Upper lobe of left lung (tissue), 4 donors: ENCODE measurements around the gene NECTIN4.
"Not testable (repeated sequence)": the region's sequence is repeated elsewhere in the genome, so short reads cannot be mapped to it uniquely, and the experiment has no call there.

Experiments
- POLR2A ChIP-seq, 4 donors: fragments of 450-650 bp; IDR thresholded peaks; one replicate each; pipeline ENCODE4 v1.5.1; 2016 to 2017; ENCODE audit warnings: antibody characterized with exemption in 4 of 4, mild to moderate bottlenecking in 2 of 4
- POLR2AphosphoS5 ChIP-seq, 2 donors: sonication (generic); formaldehyde crosslinking; IDR thresholded peaks; one replicate each; pipeline ENCODE4 v1.5.1; 2017; ENCODE audit warnings: antibody characterized with exemption in 2 of 2
- TF ChIP-seq, protein P1 (sequence below), 6 experiments: fragments of 450-650 bp in 4 of 6; fragments of 200-600 bp in 2 of 6; sonication (generic) in 2 of 6; IDR thresholded peaks; one replicate each; pipeline ENCODE4 v1.5.1; 2016 to 2019; ENCODE audit warnings: antibody characterized with exemption in 6 of 6

DNA sequence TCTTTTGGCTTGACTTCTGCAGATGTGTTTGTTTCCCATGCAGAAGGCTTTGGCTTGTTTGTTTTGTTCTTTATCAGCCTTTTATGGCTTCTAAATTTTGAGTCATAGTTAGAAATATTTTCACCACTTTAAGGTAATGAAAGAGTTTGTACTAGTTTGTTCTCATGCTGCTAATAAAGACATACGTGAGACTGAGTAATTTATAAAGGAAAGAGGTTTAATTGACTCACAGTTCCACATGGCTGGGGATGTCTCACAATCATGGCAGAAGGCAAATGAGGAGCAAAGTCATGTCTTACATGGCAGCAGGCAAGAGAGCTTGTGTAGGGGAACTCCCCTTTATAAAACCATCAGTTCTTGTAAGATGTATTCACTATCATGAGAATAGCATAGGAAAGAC is 62.4 kb downstream of the NECTIN4 start:
- TF ChIP-seq, protein P1, sequence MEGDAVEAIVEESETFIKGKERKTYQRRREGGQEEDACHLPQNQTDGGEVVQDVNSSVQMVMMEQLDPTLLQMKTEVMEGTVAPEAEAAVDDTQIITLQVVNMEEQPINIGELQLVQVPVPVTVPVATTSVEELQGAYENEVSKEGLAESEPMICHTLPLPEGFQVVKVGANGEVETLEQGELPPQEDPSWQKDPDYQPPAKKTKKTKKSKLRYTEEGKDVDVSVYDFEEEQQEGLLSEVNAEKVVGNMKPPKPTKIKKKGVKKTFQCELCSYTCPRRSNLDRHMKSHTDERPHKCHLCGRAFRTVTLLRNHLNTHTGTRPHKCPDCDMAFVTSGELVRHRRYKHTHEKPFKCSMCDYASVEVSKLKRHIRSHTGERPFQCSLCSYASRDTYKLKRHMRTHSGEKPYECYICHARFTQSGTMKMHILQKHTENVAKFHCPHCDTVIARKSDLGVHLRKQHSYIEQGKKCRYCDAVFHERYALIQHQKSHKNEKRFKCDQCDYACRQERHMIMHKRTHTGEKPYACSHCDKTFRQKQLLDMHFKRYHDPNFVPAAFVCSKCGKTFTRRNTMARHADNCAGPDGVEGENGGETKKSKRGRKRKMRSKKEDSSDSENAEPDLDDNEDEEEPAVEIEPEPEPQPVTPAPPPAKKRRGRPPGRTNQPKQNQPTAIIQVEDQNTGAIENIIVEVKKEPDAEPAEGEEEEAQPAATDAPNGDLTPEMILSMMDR (IDR thresholded peaks at IDR 0.05): not testable (repeated sequence)
- not testable (repeated sequence) for TF ChIP-seq POLR2AphosphoS5, POLR2A (IDR thresholded peaks at IDR 0.05)
